Femur (tissue), 1 donor: ENCODE results near the gene ANKRD13D.
A peak's percentile ranks its signal among the peaks of the same experiment; 100 is the strongest.

Experiments used
- DNase-seq: peaks from one replicate; pipeline ENCODE4 v3.0.0-alpha.2; 2017

ANKRD13D gene

GRCh38 chr11:67274768-67275605, 14.1 kb upstream of the ANKRD13D start:
- DNase-seq, result peak; percentile 35

DNA sequence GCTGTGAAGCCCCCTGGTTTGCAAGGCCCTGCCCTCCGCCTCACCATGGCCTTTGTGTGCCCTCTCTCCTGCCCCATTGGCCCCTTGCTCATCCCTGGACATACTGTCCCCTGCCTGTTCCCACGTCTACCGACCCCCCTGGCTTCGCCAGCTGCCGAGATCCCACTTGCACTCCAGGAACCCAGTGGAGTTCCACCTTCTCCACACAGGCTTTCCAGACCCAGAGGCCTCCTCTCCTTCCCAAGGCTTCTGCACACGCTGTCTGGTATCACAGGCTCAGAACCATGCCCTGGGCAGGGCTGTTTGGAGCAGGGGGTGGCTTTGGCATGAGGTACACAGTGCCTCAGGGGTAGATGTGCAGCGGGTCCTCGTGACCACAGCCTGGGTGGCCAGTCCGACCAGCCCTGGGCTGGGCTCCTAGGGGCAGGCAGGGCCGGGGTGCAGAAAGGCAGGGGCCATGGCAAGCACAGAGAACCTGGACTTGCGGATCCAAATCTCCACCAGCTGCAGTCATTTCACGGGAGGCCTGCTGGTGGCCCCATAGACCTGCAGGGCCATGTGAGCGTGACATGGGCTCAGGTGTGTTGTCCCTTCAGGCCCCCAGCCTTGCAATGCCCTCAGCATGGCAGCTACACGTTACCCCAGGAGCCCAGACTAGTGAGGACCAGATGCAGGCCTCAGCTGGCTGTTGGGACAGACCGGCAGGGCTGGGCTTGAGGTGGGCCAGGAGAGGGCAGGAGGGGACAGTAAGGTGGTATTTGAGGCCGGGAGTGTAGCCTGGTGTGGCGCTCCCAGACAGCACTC, 13.3 kb upstream of the ANKRD13D start:
- peak; percentile 20 for DNase-seq

- peak; percentile 79 for DNase-seq
Observed at GRCh38 chr11:67276781-67277230, 12.3 kb upstream of the ANKRD13D start.

DNA sequence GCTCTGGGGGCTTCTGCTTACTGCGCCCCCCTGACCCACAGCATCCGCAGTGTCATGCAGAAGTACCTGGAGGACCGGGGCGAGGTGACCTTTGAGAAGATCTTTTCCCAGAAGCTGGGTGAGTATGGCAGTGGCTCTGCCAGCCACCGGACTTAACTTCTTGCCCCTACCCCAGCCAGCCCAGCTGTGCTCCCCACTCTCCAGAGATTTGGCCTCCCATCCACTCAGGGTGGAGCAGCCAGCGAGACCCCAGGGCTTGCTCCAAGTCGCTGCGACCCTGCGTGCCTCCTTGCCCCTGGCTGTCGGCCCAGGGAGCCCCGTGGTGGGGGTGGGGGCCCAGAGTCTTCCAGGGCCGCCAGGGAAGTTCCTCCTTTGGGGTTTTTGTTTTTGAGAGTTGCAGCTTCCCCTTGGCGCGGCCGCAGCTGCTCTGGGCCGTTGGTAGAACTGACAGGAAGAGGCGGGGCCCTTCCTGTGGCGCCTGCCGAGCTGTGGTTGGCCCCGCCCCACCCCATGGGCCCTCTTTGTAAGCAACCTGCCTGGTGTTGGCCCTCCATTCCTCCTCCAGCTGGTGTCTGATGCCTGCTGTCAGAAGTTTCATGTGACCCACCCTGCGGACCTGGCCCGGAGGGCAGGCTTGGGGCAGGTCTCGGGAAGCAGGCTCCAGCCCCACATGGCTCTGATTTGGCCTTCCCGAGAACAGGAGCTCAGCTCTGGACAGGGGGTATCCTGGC, 11.7 kb upstream of the ANKRD13D start:
- DNase-seq, result peak; percentile 93

GRCh38 chr11:67278135-67278938, 10.8 kb upstream of the ANKRD13D start:
- peak; percentile 18 for DNase-seq

GRCh38 chr11:67278939-67279588, 10.0 kb upstream of the ANKRD13D start:
- peak; percentile 19 for DNase-seq

DNA sequence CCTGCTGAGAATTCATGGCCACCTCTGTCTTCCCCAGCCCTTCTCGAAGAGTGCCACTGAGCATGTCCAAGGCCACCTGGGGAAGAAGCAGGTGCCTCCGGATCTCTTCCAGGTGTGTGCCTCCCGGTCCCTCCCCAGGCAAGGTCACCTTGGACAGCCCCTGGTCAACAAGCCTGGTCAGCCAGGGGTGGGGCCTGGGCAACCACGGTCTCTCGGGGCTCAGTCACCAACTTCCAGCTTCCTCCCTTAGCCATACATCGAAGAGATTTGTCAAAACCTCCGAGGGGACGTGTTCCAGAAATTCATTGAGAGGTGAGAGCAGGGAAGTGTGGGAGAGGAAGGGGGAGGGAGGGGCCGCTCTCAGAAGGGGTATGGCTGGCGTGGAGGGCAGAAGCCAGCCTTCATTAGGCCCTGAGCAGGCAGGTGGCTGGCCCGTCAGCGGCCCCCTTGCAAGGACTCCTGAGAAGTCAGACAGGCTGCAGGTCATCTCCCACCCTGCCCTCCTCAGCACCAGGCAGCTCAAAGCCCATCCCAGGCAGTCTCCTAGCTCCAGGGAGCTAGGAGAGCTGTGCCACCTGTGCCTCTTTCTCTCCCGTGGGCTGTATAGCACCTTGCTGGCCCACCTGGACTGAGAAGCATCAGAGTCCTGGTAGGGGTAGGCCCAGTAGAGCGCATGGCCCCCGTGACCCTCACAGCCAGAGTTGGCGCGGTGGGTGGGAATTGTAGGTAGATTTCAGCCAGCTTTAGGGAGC, 9.3 kb upstream of the ANKRD13D start:
- DNase-seq, result peak; percentile 17

DNA sequence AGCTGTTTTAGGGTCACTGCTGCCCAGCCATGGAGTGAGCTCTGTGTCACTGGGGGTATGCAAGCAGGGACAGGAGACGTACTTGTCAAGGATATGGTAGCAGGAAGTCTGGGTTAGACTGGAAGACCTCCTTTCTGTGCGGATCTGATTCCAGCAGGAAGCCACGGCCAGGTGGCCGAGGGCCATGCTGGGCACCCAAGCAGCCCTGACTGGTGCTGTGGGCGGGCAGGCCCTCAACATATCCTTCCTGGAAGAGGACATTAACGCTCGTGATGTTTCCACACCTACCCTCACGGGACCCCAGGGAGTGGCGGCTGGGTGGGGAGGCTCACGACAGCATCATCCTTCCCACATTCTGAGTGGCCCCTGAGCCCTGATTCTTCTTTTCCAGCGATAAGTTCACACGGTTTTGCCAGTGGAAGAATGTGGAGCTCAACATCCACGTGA, 8.7 kb upstream of the ANKRD13D start:
- peak; percentile 18 for DNase-seq

DNA sequence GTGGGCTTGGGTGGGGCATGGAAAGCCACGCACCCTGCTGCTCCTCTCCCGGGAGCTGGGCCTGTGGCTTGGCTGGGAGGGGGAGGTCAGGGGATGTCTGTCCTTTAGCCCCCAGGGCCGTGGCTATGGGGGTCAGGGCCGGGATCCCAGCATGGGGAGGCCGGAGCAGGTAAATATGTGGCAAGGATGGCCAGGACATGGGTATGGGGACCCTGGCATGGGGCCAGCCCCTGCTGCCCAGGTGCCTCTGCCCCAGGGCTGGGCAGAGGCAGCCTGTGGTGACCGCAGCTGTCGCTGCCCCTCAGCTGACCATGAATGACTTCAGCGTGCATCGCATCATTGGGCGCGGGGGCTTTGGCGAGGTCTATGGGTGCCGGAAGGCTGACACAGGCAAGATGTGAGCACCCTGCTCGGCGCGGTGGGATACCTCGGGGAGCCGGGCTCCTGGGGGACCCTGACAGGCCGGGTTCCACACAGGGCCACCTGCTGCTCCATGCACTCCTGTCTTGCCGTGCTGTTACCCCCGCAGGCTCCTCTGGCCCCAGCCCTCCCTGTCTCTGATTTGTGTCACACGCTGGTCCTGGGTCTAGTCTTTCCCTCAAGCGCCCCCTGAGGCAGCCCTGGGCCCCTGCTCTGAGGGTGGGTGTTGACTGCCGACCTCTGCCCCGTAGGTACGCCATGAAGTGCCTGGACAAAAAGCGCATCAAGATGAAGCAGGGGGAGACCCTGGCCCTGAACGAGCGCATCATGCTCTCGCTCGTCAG, 8.1 kb upstream of the ANKRD13D start:
- DNase-seq, result peak; percentile 20

- DNase-seq, result peak; percentile 16
Observed at GRCh38 chr11:67281552-67282150, 7.5 kb upstream of the ANKRD13D start.

- DNase-seq, result peak; percentile 15
Observed at GRCh38 chr11:67282155-67282875, 6.8 kb upstream of the ANKRD13D start.

- no peak for DNase-seq
Observed at GRCh38 chr11:67282876-67283371, 6.2 kb upstream of the ANKRD13D start.

GRCh38 chr11:67283481-67283963, 5.6 kb upstream of the ANKRD13D start:
- DNase-seq, result no peak

DNA sequence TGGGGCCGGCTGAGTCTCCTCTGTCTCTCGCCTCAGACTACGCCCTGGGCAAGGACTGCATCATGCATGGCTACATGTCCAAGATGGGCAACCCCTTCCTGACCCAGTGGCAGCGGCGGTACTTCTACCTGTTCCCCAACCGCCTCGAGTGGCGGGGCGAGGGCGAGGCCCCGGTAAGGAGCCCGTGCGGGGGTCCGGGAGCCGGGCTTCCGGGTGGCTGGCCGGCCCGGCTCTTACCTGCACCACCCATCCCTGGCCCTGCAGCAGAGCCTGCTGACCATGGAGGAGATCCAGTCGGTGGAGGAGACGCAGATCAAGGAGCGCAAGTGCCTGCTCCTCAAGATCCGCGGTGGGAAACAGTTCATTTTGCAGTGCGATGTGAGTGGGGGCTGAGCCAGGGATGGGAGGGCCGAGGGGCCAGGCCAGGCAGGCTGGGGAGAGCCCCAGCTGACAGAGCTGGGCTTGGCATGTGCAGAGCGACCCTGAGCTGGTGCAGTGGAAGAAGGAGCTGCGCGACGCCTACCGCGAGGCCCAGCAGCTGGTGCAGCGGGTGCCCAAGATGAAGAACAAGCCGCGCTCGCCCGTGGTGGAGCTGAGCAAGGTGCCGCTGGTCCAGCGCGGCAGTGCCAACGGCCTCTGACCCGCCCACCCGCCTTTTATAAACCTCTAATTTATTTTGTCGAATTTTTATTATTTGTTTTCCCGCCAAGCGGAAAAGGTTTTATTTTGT, 4.1 kb upstream of the ANKRD13D start:
- DNase-seq, result no peak

- DNase-seq, result no peak
Observed at GRCh38 chr11:67285541-67286498, 3.3 kb upstream of the ANKRD13D start.

- DNase-seq, result no peak
Observed at GRCh38 chr11:67286621-67287333, 2.3 kb upstream of the ANKRD13D start.
